NCI-H146 treated with DMSO at 0.1 percent for 48 hours (cell line): ENCODE measurements around the gene TAF10.

Experiments
- DNase-seq: peaks from one replicate; lab custom pipeline; 2025; ENCODE audit not compliant: unreplicated experiment; lab: John Stamatoyannopoulos, UW

Gene TAF10

GRCh38 chr11:6640985-6641701, 29.1 kb upstream of the TAF10 start:
- DNase-seq: no peak

- DNase-seq: no peak
These were observed 28.3 kb upstream of the TAF10 start for GRCh38 chr11:6640036-6640984.

- no peak for DNase-seq
These were observed 26.4 kb upstream of the TAF10 start for GRCh38 chr11:6638429-6638828.

- no peak for DNase-seq
These were observed 25.9 kb upstream of the TAF10 start for GRCh38 chr11:6637871-6638270.

GRCh38 chr11:6636480-6636879, 24.5 kb upstream of the TAF10 start:
- DNase-seq: no peak

GRCh38 chr11:6635082-6635932, 23.3 kb upstream of the TAF10 start:
- DNase-seq: no peak

- no peak for DNase-seq
These were observed 22.5 kb upstream of the TAF10 start for GRCh38 chr11:6634534-6634933.

GRCh38 chr11:6633422-6634408, 21.7 kb upstream of the TAF10 start:
- DNase-seq: no peak

- no peak for DNase-seq
These were observed 20.4 kb upstream of the TAF10 start for GRCh38 chr11:6632116-6633073.

GRCh38 chr11:6631361-6631890, 19.4 kb upstream of the TAF10 start:
- no peak for DNase-seq

GRCh38 chr11:6630632-6631291, 18.7 kb upstream of the TAF10 start:
- no peak for DNase-seq

GRCh38 chr11:6629892-6630631, 18.0 kb upstream of the TAF10 start:
- no peak for DNase-seq

GRCh38 chr11:6629573-6629891, 17.5 kb upstream of the TAF10 start:
- no peak for DNase-seq

GRCh38 chr11:6628526-6628925, 16.5 kb upstream of the TAF10 start:
- no peak for DNase-seq

- DNase-seq: no peak
These were observed 15.8 kb upstream of the TAF10 start for GRCh38 chr11:6627762-6628241.

- DNase-seq: no peak
These were observed 15.2 kb upstream of the TAF10 start for GRCh38 chr11:6626971-6627761.
